GM23338 (cell line): ENCODE measurements around the gene DPYD. TPM values are rescaled to one million over a fixed set of nuclear protein-coding genes. Genes with fewer than 3 reads are reported as not detected.

Experiments used
- CTCF ChIP-seq, 2 experiments: fragments of 200-600 bp in 1 of 2; sonication (generic) in 1 of 2; conservative IDR thresholded peaks; 2 replicates each; pipeline versions ENCODE4 v1.5.1 to v1.6.1; 2016 to 2017; ENCODE audit warnings: antibody characterized with exemption in 2 of 2, low read depth in 2 of 2, mild to moderate bottlenecking in 2 of 2, moderate library complexity in 1 of 2
- ETS1 ChIP-seq: IDR thresholded peaks from 2 replicates; pipeline ENCODE4 v1.6.1; 2016; ENCODE audit warnings: antibody characterized with exemption
- EZH2 ChIP-seq: fragments of 200-600 bp; sonication (generic); IDR thresholded peaks from one replicate; pipeline ENCODE4 v1.8.0; 2017; ENCODE audit warnings: antibody characterized with exemption, mild to moderate bottlenecking, low read depth; ENCODE audit not compliant: unreplicated experiment
- EZH2phosphoT487 ChIP-seq: fragments of 200-600 bp; sonication (generic); IDR thresholded peaks from one replicate; pipeline ENCODE4 v1.8.1; 2018; ENCODE audit warnings: antibody characterized with exemption; ENCODE audit not compliant: unreplicated experiment
- NANOG ChIP-seq: IDR thresholded peaks from 2 replicates; pipeline ENCODE4 v1.6.1; 2016; ENCODE audit warnings: antibody characterized with exemption, borderline replicate concordance
- POLR2AphosphoS5 ChIP-seq: IDR thresholded peaks from 2 replicates; pipeline ENCODE4 v1.6.1; 2016; ENCODE audit warnings: antibody characterized with exemption, low read depth
- ZNF114 ChIP-seq: fragments of 250-450 bp; sonication (Bioruptor Pico); IDR thresholded peaks from 2 replicates; pipeline ENCODE4 v1.5.0; 2020; ENCODE audit warnings: mild to moderate bottlenecking, moderate library complexity
- ZNF331 ChIP-seq: fragments of 250-450 bp; sonication (Bioruptor Pico); IDR thresholded peaks from 2 replicates; pipeline ENCODE4 v1.5.0; 2020; ENCODE audit warnings: low read depth, mild to moderate bottlenecking, moderate library complexity
- ZNF462 ChIP-seq: fragments of 250-450 bp; sonication (Bioruptor Pico); IDR thresholded peaks from 2 replicates; pipeline ENCODE4 v1.5.0; 2020; ENCODE audit warnings: mild to moderate bottlenecking, moderate library complexity
- polyA plus RNA-seq: library from polyadenylated mRNA; unstranded; fragments of >200 nt; fragmentation: Nextera tagmentation; extraction: Ambion mirVana; gene quantifications from 2 replicates; pipeline ENCODE4 v1.2.1, GENCODE V29; 2016
- total RNA-seq: library from RNA; depleted of rRNA; stranded (reverse); fragments of >200 nt; shearing (Covaris generic); gene quantifications from 2 replicates; pipeline ENCODE4 v1.2.3, GENCODE V29; 2014

Gene DPYD
- total and polyA plus RNA-seq, 2 experiments from 2014 or later, result 0.50 to 1.6 TPM

GRCh38 chr1:97770376-97770775 lies 150.5 kb downstream of the DPYD start (continued):
- TF ChIP-seq ZNF462 (no peak), NANOG (no peak), POLR2AphosphoS5 (no peak), EZH2 (no peak), EZH2phosphoT487 (no peak), ZNF114 (no peak), ZNF331 (CRISPR knock-in tag) (no peak), CTCF (conservative IDR thresholded peaks at IDR 0.05; ENCODE audit: low read depth in 2 of 2) (no peak), ETS1 (no peak)
